HepG2 (cell line): ENCODE data around the gene GGA3. TPM values are rescaled to one million over a fixed set of nuclear protein-coding genes. Genes with fewer than 3 reads are reported as not detected.
A peak's percentile ranks its signal among the peaks of the same experiment; 100 is the strongest.

Experiments
- AGO1 ChIP-seq: fragments of 200-400 bp; formaldehyde crosslinking; IDR thresholded peaks from 2 replicates; pipeline ENCODE4 v1.6.1; 2017; ENCODE audit warnings: mild to moderate bottlenecking, low read depth, low read length, moderate library complexity; ENCODE audit not compliant: poor library complexity, severe bottlenecking
- BORCS8-MEF2B ChIP-seq: sonication (generic); formaldehyde crosslinking; IDR thresholded peaks from 2 replicates; pipeline ENCODE4 v1.8.0; 2022; ENCODE audit warnings: mild to moderate bottlenecking, missing genetic modification reagents
- CHD4 ChIP-seq: fragments of 200-600 bp; sonication (generic); IDR thresholded peaks from 2 replicates; pipeline ENCODE4 v1.7.0; 2017; ENCODE audit warnings: mild to moderate bottlenecking, low read length, borderline replicate concordance
- DZIP1 ChIP-seq: sonication (generic); formaldehyde crosslinking; IDR thresholded peaks from 2 replicates; pipeline ENCODE4 v1.5.0; 2020; ENCODE audit warnings: mild to moderate bottlenecking, missing genetic modification reagents
- HDAC2 ChIP-seq: sonication (generic); formaldehyde crosslinking; IDR thresholded peaks from 2 replicates; pipeline ENCODE4 v1.4.0; 2020; ENCODE audit warnings: missing genetic modification reagents
- KDM4B ChIP-seq: sonication (generic); formaldehyde crosslinking; IDR thresholded peaks from 2 replicates; pipeline ENCODE4 v1.4.0; 2020; ENCODE audit warnings: missing genetic modification reagents
- KLF12 ChIP-seq: sonication (generic); formaldehyde crosslinking; IDR thresholded peaks from 2 replicates; pipeline ENCODE4 v1.4.0; 2020; ENCODE audit warnings: missing genetic modification reagents, borderline replicate concordance
- LCORL ChIP-seq, 2 experiments: fragments of 450-650 bp in 1 of 2; sonication (generic) in 1 of 2; formaldehyde crosslinking in 1 of 2; IDR thresholded peaks; 2 replicates each; pipeline versions ENCODE4 v1.5.0 to v1.6.1; 2017 to 2020; ENCODE audit warnings: antibody characterized with exemption in 1 of 2, missing genetic modification reagents in 1 of 2
- MNT ChIP-seq: fragments of 450-650 bp; IDR thresholded peaks from 2 replicates; pipeline ENCODE4 v1.6.1; 2016
- PBX3 ChIP-seq: sonication (generic); formaldehyde crosslinking; IDR thresholded peaks from 2 replicates; pipeline ENCODE4 v1.8.1; 2023; ENCODE audit warnings: missing genetic modification reagents, inconsistent platforms, borderline replicate concordance
- PRDM4 ChIP-seq: sonication (generic); formaldehyde crosslinking; IDR thresholded peaks from 2 replicates; pipeline ENCODE4 v1.9.0; 2021; ENCODE audit warnings: missing genetic modification reagents, borderline replicate concordance
- RFXANK ChIP-seq: IDR thresholded peaks from 2 replicates; pipeline ENCODE4 v1.6.1; 2016
- SPEN ChIP-seq: sonication (generic); formaldehyde crosslinking; IDR thresholded peaks from 2 replicates; pipeline ENCODE4 v1.5.1; 2020; ENCODE audit warnings: low read depth, mild to moderate bottlenecking, missing genetic modification reagents
- TGIF2 ChIP-seq: IDR thresholded peaks from 2 replicates; pipeline ENCODE4 v1.6.1; 2016; ENCODE audit warnings: control low read depth, missing compliant biosample characterization
- YY1 ChIP-seq: IDR thresholded peaks from 2 replicates; pipeline ENCODE4 v1.6.1; 2011; ENCODE audit warnings: low read length, low read depth, moderate library complexity, mild to moderate bottlenecking; ENCODE audit not compliant: insufficient read depth, insufficient replicate concordance
- ZMAT3 ChIP-seq: sonication (generic); formaldehyde crosslinking; conservative IDR thresholded peaks from 2 replicates; pipeline ENCODE4 v1.7.0; 2021; ENCODE audit warnings: missing genetic modification reagents
- ZNF337 ChIP-seq: sonication (generic); formaldehyde crosslinking; IDR thresholded peaks from 2 replicates; pipeline ENCODE4 v1.5.1; 2020; ENCODE audit warnings: missing genetic modification reagents, low read depth, mild to moderate bottlenecking, borderline replicate concordance
- ZNF33A ChIP-seq: sonication (generic); formaldehyde crosslinking; IDR thresholded peaks from 2 replicates; pipeline ENCODE4 v1.5.1; 2020; ENCODE audit warnings: missing genetic modification reagents, mild to moderate bottlenecking, moderate library complexity, borderline replicate concordance
- ZNF44 ChIP-seq: sonication (generic); formaldehyde crosslinking; IDR thresholded peaks from 2 replicates; pipeline ENCODE4 v1.5.1; 2020; ENCODE audit warnings: mild to moderate bottlenecking, missing genetic modification reagents
- ZNF619 ChIP-seq: sonication (generic); formaldehyde crosslinking; IDR thresholded peaks from 2 replicates; pipeline ENCODE4 v1.4.0; 2020; ENCODE audit warnings: mild to moderate bottlenecking, missing genetic modification reagents
- ZNF737 ChIP-seq: sonication (generic); formaldehyde crosslinking; IDR thresholded peaks from 2 replicates; pipeline ENCODE4 v1.5.0; 2020; ENCODE audit warnings: missing genetic modification reagents, mild to moderate bottlenecking, borderline replicate concordance
- polyA plus RNA-seq, 8 experiments: library from polyadenylated mRNA; depleted of rRNA in 3 of 8; stranded (reverse) in 7 of 8; unstranded in 1 of 8; fragments of >200 nt; fragmentation: Illumina TruSeq in 4 of 8; extraction: Trizol in 4 of 8; gene quantifications; 2 replicates each; pipeline versions ENCODE4 v1.2.1 to v1.2.3, GENCODE V29; 2011 to 2016; ENCODE audit warnings: low read depth in 4 of 8, missing spikeins in 1 of 8, mixed read lengths in 1 of 8; ENCODE audit not compliant: insufficient read depth in 1 of 8
- total RNA-seq, 5 experiments: library from RNA; depleted of rRNA; stranded (reverse); fragments of >200 nt; fragmentation: Illumina TruSeq; extraction: Trizol; gene quantifications; 2 replicates each; pipeline ENCODE4 v1.2.3, GENCODE V29; 2016; ENCODE audit warnings: low read depth in 1 of 5

GGA3 gene
- total and polyA plus RNA-seq, 2 of the 13 experiments (the other 11 are each of a cell fraction or from before 2014, with no cell fraction given), result 28.4 to 43.7 TPM

GRCh38 chr17:75267411-75268232, 6.2 kb upstream of the GGA3 start (continued):
- peak; percentile 68; the same call in 1 of the 2 replicates for TF ChIP-seq KLF12 (CRISPR knock-in tag)
- no peak for TF ChIP-seq ZNF337
- no peak for TF ChIP-seq ZNF33A (CRISPR knock-in tag)
- peak; percentile 89 for TF ChIP-seq ZNF619 (CRISPR knock-in tag)
- no peak for TF ChIP-seq LCORL (IDR thresholded peaks at IDR 0.05)
- TF ChIP-seq LCORL (CRISPR knock-in tag; IDR thresholded peaks at IDR 0.05), result peak; percentile 88
- TF ChIP-seq ZNF737 (CRISPR knock-in tag), result no peak
- TF ChIP-seq AGO1, result peak; percentile 74
- no peak; the same call in 1 of the 2 replicates for TF ChIP-seq ZMAT3 (CRISPR knock-in tag)
- no peak for TF ChIP-seq CHD4
- TF ChIP-seq HDAC2 (CRISPR knock-in tag), result peak; percentile 86
- TF ChIP-seq RFXANK (CRISPR knock-in tag), result no peak
- TF ChIP-seq DZIP1 (CRISPR knock-in tag), result peak; percentile 60; the same call in 1 of the 2 replicates
- TF ChIP-seq PRDM4 (CRISPR knock-in tag), result no peak
- peak; percentile 73; the same call in 1 of the 2 replicates for TF ChIP-seq SPEN
- TF ChIP-seq BORCS8-MEF2B (CRISPR knock-in tag), result peak; percentile 94
- no peak for TF ChIP-seq PBX3 (CRISPR knock-in tag)
- no peak for TF ChIP-seq TGIF2 (CRISPR knock-in tag)
- no peak for TF ChIP-seq KDM4B
- TF ChIP-seq MNT, result no peak
- peak; percentile 86 for TF ChIP-seq ZNF44 (CRISPR knock-in tag)
- TF ChIP-seq YY1, result peak; percentile 71
